HG03159 (cell line): ENCODE results near the gene KRTAP10-1.
"Not testable (repeated sequence)": the region's sequence is repeated elsewhere in the genome, so short reads cannot be mapped to it uniquely, and the experiment has no call there.

Experiments
- ATAC-seq: cut with Tn5 transposase; IDR thresholded peaks from one replicate; pipeline ENCODE4 v1.9.1; 2021; ENCODE audit warnings: mild to moderate bottlenecking, moderate library complexity; ENCODE audit not compliant: unreplicated experiment

Gene KRTAP10-1

DNA sequence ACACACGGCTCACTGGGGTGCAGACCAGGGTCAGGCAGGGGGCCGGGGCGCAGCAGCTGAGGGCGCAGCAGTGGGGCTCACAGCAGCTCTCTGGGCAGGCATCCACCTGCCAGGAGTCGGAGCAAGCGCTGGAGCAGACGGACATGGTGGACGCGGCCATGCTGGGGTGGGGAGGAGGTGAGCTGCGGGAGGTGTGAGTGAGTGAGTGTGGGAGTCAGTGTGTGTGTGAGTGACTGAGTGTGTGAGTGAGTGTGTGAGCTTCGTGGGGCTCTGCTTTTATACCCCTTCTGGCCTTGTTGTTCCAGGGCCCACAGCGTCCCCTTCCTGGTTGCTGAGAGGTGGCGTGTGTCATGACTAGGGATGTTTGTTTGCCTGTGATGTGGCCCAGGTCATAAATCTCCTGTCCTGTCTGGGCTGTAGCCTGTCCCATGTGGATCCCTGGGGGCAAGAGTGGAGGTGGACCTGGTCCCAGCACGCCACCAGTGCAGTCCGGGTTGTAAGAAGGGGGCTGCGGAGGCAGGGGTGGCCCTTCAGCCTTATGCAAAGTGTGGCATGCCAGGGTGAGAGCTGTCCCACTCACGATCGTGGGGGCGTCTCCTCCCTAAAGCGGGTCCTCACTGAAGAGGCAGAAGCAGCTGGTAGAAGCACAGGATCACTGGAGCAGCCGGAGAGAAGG is at the start of gene KRTAP10-1:
TSS of gene KRTAP10-1 (minus strand) at position 205 of the 676 bp plus-strand sequence. CDS start at position 160, 45 bp downstream.
- ATAC-seq, result no peak

- ATAC-seq, result no peak
Observed at GRCh38 chr21:44589094-44589493, 49.1 kb upstream of the KRTAP10-1 start.

DNA sequence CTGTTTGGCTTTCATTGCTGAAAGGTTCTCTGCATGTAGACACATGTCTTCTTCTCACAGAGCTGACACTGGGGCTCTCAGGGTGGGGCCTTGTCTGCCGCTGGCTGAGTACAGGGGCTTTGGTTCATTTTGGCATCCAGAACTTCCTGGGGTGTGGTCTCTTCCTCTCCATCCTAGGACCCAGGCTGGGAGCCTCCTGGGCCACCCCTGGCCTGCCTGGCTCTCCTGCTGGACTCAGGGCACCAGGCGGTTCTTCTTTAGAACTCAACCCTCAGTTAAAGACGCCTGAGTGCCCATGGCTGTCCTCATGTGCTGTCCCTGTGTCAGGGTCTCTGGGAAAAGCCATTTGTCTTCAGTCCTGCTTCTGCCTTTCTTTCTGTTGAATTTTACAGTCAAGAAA is 45.9 kb upstream of the KRTAP10-1 start:
- ATAC-seq, result no peak

GRCh38 chr21:44583800-44584147 is 43.8 kb upstream of the KRTAP10-1 start:
- no peak for ATAC-seq

- no peak for ATAC-seq
Observed at GRCh38 chr21:44583089-44583799, 43.2 kb upstream of the KRTAP10-1 start.

DNA sequence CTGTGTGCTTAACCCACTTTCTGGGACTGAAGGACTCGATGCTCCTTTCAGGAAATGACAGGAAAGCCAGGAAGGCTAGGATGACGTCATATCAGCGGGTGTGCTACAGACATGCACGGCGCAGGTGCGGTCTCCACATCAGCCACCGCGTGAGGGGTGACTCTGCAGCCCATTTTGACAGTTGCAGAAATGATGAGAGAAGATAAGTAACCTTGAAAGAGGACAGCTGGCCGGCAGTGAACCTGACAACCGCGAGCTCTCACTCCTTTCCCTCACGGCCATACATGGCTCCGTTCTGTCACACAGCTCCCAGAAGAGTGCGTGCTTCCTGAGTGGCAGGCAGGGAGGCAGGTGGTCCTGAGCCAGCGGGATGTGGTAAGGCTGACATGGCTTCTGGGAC is 42.1 kb upstream of the KRTAP10-1 start:
- no peak for ATAC-seq

DNA sequence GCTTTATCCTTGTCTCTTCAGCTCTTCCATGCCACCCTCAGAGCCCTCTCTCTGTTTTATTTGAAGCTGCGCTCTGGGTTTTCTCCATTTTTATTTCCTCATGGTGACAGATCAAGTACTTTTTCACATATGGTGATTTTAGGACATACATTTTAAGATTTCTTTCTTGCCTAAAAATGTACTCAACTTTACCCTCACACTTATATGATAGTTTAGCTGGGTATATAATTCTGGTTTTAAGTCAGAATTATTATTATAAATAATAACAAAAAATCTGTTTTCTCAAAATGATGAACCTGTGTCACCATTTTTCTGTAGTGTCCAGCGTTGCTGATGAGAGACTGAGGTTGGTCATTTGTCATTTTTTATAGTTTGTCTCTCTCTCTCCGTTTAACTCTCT is 41.2 kb upstream of the KRTAP10-1 start:
- ATAC-seq, result no peak

DNA sequence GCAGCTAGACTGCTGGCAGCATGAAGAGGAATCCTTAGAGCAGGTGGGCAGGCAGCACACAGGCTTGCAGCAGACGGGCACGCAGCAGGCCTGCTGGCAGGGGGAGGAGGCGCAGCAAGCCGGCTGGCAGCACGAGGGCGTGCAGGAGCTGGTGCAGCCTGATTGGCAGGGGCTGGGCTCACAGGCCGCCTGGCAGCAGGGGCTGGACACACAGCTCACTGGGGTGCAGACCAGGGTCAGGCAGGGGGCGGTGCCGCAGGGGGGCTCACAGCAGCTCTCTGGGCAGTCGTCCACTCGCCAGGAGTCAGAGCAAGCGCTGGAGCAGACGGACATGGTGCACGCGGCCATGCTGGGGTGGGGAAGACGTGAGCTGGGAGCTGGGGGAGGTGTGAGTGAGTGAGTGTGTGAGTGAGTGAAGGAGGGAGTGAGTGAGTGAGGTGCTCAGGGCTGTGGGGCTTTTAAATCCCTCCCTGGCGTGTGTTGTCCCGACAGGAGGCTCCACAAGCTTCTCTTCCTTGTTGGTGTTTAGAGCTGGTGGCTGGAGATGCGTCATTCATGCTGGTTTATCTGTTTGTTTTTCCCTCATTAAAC is 40.3 kb upstream of the KRTAP10-1 start, which contains the start of gene KRTAP10-5:
TSS of gene KRTAP10-5 (minus strand) at position 374 of the 591 bp plus-strand sequence. CDS start at position 348, 26 bp downstream.
- ATAC-seq, result not testable (repeated sequence)

DNA sequence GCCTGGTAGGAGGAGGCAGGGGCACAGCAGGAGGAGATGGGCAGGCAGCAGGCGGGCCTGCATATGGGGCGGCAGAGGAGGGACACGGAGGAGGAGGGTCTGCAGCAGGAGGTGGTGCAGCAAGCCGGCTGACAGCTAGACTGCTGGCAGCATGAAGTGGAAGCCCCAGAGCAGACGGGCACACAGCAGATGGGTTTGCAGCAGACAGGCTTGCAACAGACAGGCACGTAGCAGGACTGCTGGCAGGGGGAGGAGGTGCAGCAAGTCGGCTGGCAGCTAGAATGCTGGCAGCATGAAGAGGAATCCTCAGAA is 39.8 kb upstream of the KRTAP10-1 start:
- no peak for ATAC-seq

DNA sequence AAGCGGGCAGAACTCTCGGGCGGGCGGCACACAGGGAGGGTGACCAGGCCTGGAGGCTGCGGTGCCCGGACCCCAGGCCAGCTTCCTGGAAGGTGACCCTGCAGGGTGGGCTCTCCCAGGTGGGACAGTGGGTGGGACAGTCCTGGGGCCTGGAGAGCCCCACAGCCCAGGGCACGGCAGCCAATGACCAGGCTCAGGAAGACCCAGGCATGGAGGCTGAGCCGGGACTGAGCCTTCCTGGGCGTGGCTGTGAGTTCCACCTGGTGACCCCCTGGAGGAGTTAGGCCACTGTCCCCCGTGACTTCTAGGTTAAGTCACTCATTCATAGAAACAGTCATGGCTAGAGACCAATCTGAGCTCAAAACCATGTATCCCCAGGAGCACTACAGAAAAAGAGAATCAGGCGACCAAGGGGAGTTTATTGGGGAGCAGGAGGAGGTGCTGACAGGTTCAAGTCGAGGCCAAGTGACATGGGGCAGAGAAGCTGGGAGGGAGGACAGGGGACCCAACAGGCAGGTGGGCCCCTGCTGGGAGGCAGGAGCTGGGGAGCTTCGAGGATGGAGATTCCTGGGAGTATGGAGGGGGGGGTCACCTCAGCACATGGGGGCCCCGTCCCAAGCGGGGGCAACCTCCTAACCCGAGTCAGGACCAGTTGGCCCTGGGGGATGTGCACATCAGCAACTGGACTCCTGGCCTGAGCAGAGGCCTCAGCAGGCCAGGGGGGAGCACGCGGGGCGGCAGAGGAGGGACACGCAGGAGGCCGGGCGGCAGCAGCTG is 39.2 kb upstream of the KRTAP10-1 start:
- ATAC-seq, result no peak

- no peak for ATAC-seq
Observed at GRCh38 chr21:44578371-44579055, 38.5 kb upstream of the KRTAP10-1 start.

GRCh38 chr21:44576025-44576420 is 36.0 kb upstream of the KRTAP10-1 start:
- no peak for ATAC-seq

DNA sequence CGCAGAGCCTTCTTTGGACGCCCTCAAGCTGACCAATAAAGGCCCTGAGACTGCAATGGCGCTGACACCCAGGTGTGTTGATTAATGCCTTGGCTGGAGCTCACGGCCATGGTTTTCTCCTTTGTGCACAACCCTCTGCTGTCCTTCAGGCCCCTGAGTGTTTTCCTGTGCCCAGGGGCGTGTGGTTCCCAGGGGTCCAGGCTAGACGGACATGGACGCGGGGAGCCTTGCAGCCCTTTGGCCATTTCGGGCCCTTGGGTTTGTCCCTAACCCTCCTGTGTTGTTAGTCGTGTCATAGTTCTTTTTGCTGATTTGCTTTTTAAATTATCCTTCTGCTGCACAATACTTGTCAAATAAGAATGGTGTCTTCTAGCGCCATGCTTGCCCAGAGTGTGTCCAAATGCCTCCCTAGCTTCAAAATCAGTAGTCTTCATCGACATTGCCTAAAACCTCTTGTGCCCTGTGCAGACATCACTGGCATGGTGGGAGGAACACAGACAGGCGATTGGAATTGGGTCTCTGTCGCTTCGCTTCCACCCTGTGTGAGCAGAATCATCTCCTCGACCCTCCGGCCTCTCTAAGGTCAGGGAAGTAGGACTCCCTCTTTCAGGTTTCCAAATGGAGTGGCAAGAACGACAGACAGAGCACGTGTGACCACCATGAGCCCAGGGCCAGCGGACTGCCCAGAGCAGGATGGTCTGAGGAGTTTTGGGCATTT is 35.5 kb upstream of the KRTAP10-1 start:
- no peak for ATAC-seq

DNA sequence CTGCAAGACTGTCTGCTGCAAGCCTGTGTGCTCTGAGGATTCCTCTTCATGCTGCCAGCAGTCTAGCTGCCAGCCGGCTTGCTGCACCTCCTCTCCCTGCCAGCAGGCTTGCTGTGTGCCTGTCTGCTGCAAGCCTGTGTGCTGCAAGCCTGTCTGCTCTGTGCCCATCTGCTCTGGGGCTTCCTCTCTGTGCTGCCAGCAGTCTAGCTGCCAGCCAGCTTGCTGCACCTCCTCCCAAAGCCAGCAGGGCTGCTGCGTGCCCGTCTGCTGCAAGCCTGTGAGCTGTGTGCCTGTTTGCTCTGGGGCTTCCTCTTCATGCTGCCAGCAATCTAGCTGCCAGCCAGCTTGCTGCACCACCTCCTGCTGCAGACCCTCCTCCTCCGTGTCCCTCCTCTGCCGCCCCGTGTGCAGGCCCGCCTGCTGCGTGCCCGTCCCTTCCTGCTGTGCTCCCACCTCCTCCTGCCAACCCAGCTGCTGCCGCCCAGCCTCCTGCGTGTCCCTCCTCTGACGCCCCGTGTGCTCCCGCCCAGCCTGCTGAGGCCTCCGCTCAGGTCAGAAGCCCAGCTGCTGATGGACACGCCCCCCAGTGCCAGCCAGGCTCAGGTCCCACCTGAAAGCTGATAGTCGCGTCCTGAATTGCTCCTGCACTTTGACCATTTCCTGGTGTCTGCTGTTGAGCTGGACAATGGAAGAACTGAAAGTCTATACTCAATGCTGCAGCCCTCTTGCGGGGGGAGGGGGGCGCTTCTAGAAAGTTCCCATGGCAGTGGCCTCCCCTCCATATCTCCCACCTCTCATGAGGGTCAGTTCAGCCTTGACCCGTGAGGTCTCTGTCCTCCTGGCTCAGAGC is 34.7 kb upstream of the KRTAP10-1 start:
- no peak for ATAC-seq

DNA sequence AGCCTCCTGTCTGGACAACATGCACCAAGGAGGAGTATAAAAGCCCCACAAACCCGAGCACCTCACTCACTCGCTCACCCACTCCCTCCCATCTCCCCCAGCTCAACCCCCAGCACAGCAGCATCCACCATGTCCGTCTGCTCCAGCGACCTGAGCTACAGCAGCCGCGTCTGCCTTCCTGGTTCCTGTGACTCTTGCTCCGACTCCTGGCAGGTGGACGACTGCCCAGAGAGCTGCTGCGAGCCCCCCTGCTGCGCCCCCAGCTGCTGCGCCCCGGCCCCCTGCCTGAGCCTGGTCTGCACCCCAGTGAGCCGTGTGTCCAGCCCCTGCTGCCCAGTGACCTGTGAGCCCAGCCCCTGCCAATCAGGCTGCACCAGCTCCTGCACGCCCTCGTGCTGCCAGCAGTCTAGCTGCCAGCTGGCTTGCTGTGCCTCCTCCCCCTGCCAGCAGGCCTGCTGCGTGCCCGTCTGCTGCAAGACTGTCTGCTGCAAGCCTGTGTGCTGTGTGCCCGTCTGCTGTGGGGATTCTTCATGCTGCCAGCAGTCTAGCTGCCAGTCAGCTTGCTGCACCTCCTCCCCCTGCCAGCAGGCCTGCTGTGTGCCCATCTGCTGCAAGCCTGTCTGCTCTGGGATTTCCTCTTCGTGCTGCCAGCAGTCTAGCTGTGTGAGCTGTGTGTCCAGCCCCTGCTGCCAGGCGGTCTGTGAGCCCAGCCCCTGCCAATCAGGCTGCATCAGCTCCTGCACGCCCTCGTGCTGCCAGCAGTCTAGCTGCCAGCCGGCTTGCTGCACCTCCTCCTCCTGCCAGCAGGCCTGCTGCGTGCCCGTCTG is 33.8 kb upstream of the KRTAP10-1 start, which contains the start of gene KRTAP10-4:
TSS of gene KRTAP10-4 (plus strand) at position 100 of the 827 bp plus-strand sequence. CDS start at position 130, 30 bp downstream.
- not testable (repeated sequence) for ATAC-seq

DNA sequence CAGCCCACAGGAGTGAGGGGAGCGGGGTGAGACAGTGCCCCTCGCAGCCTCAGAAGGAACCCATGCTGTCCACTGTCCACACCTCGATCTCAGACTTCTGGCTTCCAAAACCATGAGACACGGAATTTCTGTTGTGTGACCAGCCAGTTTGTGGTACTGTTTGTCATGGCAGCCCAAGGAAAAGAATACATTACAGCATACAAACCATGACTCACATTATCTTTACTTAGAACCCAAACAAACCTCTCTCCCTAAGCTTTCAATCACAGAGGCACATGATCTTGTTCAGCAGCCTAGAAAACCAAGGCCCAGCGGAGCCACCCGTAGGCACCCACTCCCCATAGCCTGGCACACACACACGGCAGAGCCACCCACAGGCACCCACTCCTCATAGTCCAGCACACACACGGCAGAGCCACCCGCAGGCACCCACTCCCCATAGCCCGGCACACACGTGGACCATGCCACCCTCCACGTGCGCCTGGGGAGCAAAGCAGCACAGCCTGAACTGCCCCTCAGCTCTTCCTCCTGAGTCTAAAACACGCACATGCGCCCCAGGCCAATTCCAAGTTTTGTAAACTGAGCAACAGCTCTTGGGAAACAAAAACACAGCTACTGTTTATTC is 33.1 kb upstream of the KRTAP10-1 start:
- no peak for ATAC-seq

GRCh38 chr21:44571844-44572782 is 32.1 kb upstream of the KRTAP10-1 start:
- ATAC-seq, result no peak
